IMR-90 (cell line): ENCODE data around the gene GSTM1. TPM values are rescaled to one million over a fixed set of nuclear protein-coding genes. Genes with fewer than 3 reads are reported as not detected.

ENCODE experiments used
- ATAC-seq: fragments of 200-7000 bp; cut with Tn5 transposase; 2 replicates; pipeline ENCODE4 v1.9.1; 2020; ENCODE audit warnings: low read depth, mild to moderate bottlenecking, moderate library complexity
- BruUV-seq: library from RNA; stranded (reverse); fragments of 400-500 nt; replicated peaks from 2 replicates; lab custom pipeline; 2021; lab: Mats Ljungman, UMichigan
- CTCF ChIA-PET: fragments of 300-600 bp; formaldehyde crosslinking; extraction: SDS; loops from one replicate; lab custom pipeline; 2021; ENCODE audit warnings: antibody characterized with exemption; lab: Yijun Ruan, JAX
- POLR2A ChIA-PET: fragments of 300-600 bp; sonication (Branson Sonifier 250); formaldehyde crosslinking; loops from one replicate; lab custom pipeline; 2022; ENCODE audit warnings: antibody characterized with exemption; ENCODE audit not compliant: unreplicated experiment; lab: Charles Lee
- DNase-seq: peaks from one replicate; pipeline ENCODE4 v3.0.0; 2013
- H2AFZ ChIP-seq: replicated peaks from 2 replicates; pipeline ENCODE3; 2013; ENCODE audit warnings: low read length, mild to moderate bottlenecking; ENCODE audit not compliant: poor library complexity
- H2AK5ac ChIP-seq: 2 replicates; pipeline ENCODE4 v1.6.1; 2013; ENCODE audit warnings: low read depth, low read length, inconsistent platforms
- H2AK9ac ChIP-seq: replicated peaks from 2 replicates; pipeline ENCODE3; 2013; ENCODE audit warnings: mild to moderate bottlenecking, low read depth, low read length, moderate library complexity; ENCODE audit not compliant: poor library complexity
- H2BK120ac ChIP-seq: 2 replicates; pipeline ENCODE4 v1.6.1; 2013; ENCODE audit warnings: low read depth, low read length, inconsistent platforms
- H2BK15ac ChIP-seq: 3 replicates; pipeline ENCODE4 v1.6.1; 2013; ENCODE audit warnings: low read depth, low read length, inconsistent platforms
- H2BK20ac ChIP-seq: 2 replicates; pipeline ENCODE4 v1.6.1; 2013; ENCODE audit warnings: low read depth, mild to moderate bottlenecking, inconsistent platforms, low read length, moderate library complexity
- H2BK5ac ChIP-seq: 2 replicates; pipeline ENCODE4 v1.6.1; 2013; ENCODE audit warnings: mild to moderate bottlenecking, low read depth, low read length, inconsistent platforms; ENCODE audit not compliant: poor library complexity, severe bottlenecking
- H3K14ac ChIP-seq: replicated peaks from 2 replicates; pipeline ENCODE4 v1.6.1; 2013; ENCODE audit warnings: low read depth, low read length, inconsistent platforms
- H3K18ac ChIP-seq: 2 replicates; pipeline ENCODE4 v1.6.1; 2013; ENCODE audit warnings: low read depth, low read length, control low read depth
- H3K23ac ChIP-seq: 2 replicates; pipeline ENCODE4 v1.6.1; 2013; ENCODE audit warnings: low read depth, low read length, inconsistent platforms
- H3K27ac ChIP-seq: 2 replicates; pipeline ENCODE4 v1.5.1; 2013; ENCODE audit warnings: mild to moderate bottlenecking, control low read depth, low read length; ENCODE audit not compliant: insufficient read depth
- H3K27me3 ChIP-seq: 2 replicates; pipeline ENCODE4 v1.6.1; 2013; ENCODE audit warnings: low read length; ENCODE audit not compliant: control insufficient read depth, insufficient read depth
- H3K36me3 ChIP-seq: 2 replicates; pipeline ENCODE4 v1.6.1; 2013; ENCODE audit warnings: low read length, mixed read lengths; ENCODE audit not compliant: control insufficient read depth, insufficient read depth
- H3K4ac ChIP-seq: 2 replicates; pipeline ENCODE4 v1.6.1; 2013; ENCODE audit warnings: low read depth, low read length, inconsistent platforms
- H3K4me1 ChIP-seq: 2 replicates; pipeline ENCODE4 v1.6.1; 2013; ENCODE audit warnings: low read length, mixed read lengths; ENCODE audit not compliant: control insufficient read depth, insufficient read depth
- H3K4me2 ChIP-seq: 2 replicates; pipeline ENCODE4 v1.6.1; 2013; ENCODE audit warnings: low read depth, mild to moderate bottlenecking, control low read depth, low read length, moderate library complexity
- H3K4me3 ChIP-seq: 2 replicates; pipeline ENCODE4 v1.5.1; 2013; ENCODE audit warnings: low read depth, mild to moderate bottlenecking, control low read depth, low read length, moderate library complexity; ENCODE audit not compliant: insufficient read depth
- H3K56ac ChIP-seq: 2 replicates; pipeline ENCODE4 v1.6.1; 2013; ENCODE audit warnings: low read length, inconsistent platforms; ENCODE audit not compliant: insufficient read depth; ENCODE audit errors: extremely low read depth
- H3K79me1 ChIP-seq, 2 experiments: 2 replicates each; pipeline ENCODE4 v1.6.1; 2013; ENCODE audit warnings: low read length in 2 of 2, inconsistent platforms in 1 of 2, low read depth in 1 of 2
- H3K9ac ChIP-seq: 2 replicates; pipeline ENCODE4 v1.6.1; 2013; ENCODE audit warnings: low read depth, low read length, control low read depth
- H3K9me1 ChIP-seq: 2 replicates; pipeline ENCODE4 v1.6.1; 2013; ENCODE audit warnings: low read length, inconsistent platforms; ENCODE audit not compliant: insufficient read depth
- H3K9me3 ChIP-seq: 2 replicates; pipeline ENCODE4 v1.6.1; 2013; ENCODE audit warnings: low read length; ENCODE audit not compliant: control insufficient read depth, insufficient read depth
- H4K20me1 ChIP-seq: 2 replicates; pipeline ENCODE4 v1.6.1; 2013; ENCODE audit warnings: low read length, inconsistent platforms; ENCODE audit not compliant: insufficient read depth
- H4K5ac ChIP-seq: 2 replicates; pipeline ENCODE4 v1.6.1; 2013; ENCODE audit warnings: mild to moderate bottlenecking, low read depth, low read length, control low read depth
- H4K8ac ChIP-seq, 2 experiments: 2 replicates each; pipeline ENCODE4 v1.6.1; 2013; ENCODE audit warnings: low read depth in 2 of 2, low read length in 2 of 2, control low read depth in 1 of 2, inconsistent platforms in 1 of 2
- H4K91ac ChIP-seq: 2 replicates; pipeline ENCODE4 v1.6.1; 2013; ENCODE audit warnings: low read depth, low read length, inconsistent platforms; ENCODE audit not compliant: insufficient read depth
- BHLHE40 ChIP-seq: fragments of 150-350 bp; IDR thresholded peaks from 2 replicates; pipeline ENCODE4 v1.6.1; 2016; ENCODE audit warnings: mild to moderate bottlenecking, low read depth, low read length
- FOS ChIP-seq: fragments of 150-350 bp; IDR thresholded peaks from 2 replicates; pipeline ENCODE4 v1.6.1; 2016; ENCODE audit warnings: low read depth, low read length
- MAFK ChIP-seq: IDR thresholded peaks from 2 replicates; pipeline ENCODE4 v1.6.1; 2012; ENCODE audit warnings: low read depth, low read length, improper control_type of control experiment
- MAZ ChIP-seq: IDR thresholded peaks from 2 replicates; pipeline ENCODE4 v1.6.1; 2012; ENCODE audit warnings: low read depth, mild to moderate bottlenecking, low read length, improper control_type of control experiment, moderate library complexity, borderline replicate concordance
- RFX5 ChIP-seq: IDR thresholded peaks from 2 replicates; pipeline ENCODE4 v1.8.0; 2012; ENCODE audit warnings: low read depth, mild to moderate bottlenecking, low read length, moderate library complexity
- WGBS, 2 experiments: methylation state at CpG; one replicate each; pipeline versions ENCODE4 v1.1.5 to v1.1.7; 2013; ENCODE audit warnings: missing lambda C conversion rate in 2 of 2; ENCODE audit not compliant: insufficient read length in 1 of 2; ENCODE audit errors: extremely low coverage in 2 of 2; 5-methylcytosine and 5-hydroxymethylcytosine counted together
- dilution Hi-C: fragments of 300-500 bp; cut with HindIII; formaldehyde crosslinking; loops from one replicate; pipeline ENCODE4 v1.14.3; 2018; ENCODE audit warnings: low sequenced_read_pairs; ENCODE audit not compliant: unreplicated experiment
- in situ Hi-C: fragments of 300-500 bp; cut with MboI; formaldehyde crosslinking; loops from 3 replicates; pipeline ENCODE4 v1.14.3; 2019; ENCODE audit warnings: low sequenced_read_pairs, inconsistent platforms, mixed read lengths
- intact Hi-C: fragments of 100-400 bp; cut with micrococcal nuclease; formaldehyde crosslinking; loops from 2 replicates; pipeline ENCODE4 v1.10.0; 2022
- polyA plus RNA-seq, 3 experiments: library from polyadenylated mRNA; depleted of rRNA; stranded (reverse); fragments of >200 nt; gene quantifications; 2 replicates each; pipeline ENCODE4 v1.2.3, GENCODE V29; 2012; ENCODE audit warnings: low replicate concordance in 1 of 3
- total RNA-seq: library from RNA; depleted of rRNA; stranded (reverse); fragments of >200 nt; gene quantifications from 2 replicates; pipeline ENCODE4 v1.2.3, GENCODE V29; 2012

Gene GSTM1
- total and polyA plus RNA-seq, 2 of the 4 experiments (the other 2 are of a cell fraction) = not detected

GRCh38 chr1:109655615-109656519 is 31.8 kb upstream of the GSTM1 start, which contains the start of gene GSTM4:
Gene GSTM4, plus strand, starts transcription at chr1:109656099. Its CDS starts 291 bp downstream, at chr1:109656390.
- H2BK5ac ChIP-seq = peak within 1 kb of the TSS; percentile 73
- peak within 1 kb of the TSS; percentile 97 for H4K91ac ChIP-seq
- peak within 1 kb of the TSS; percentile 88 for H4K5ac ChIP-seq
- 1% methylated on average over 33 of the region's 54 CpGs; no CpG with 5 or more reads in 1 of the 2 experiments for WGBS, 2 experiments
- H3K23ac ChIP-seq = peak within 1 kb of the TSS; percentile 97
- H4K20me1 ChIP-seq = no peaks in the 10 kb centered on the region
- BruUV-seq = no TSS peak
- intact Hi-C loops = no loop called here
- in situ Hi-C loops = no loop called here
- H3K9me3 ChIP-seq = no peaks in the 10 kb centered on the region
- H3K4ac ChIP-seq = peak within 1 kb of the TSS; percentile 99
- peak within 1 kb of the TSS; percentile 89 for H3K56ac ChIP-seq
- H2AK9ac ChIP-seq = peak within 1 kb of the TSS; percentile 97
- H3K9ac ChIP-seq = peak within 1 kb of the TSS; percentile 91
- peak within 1 kb of the TSS; percentile 97; the same call in 2 of the 3 replicates for H2BK15ac ChIP-seq
- TF ChIP-seq FOS (no peak), MAFK (no peak), RFX5 (no peak), MAZ (peak; percentile 30; the same call in 1 of the 2 replicates), BHLHE40 (no peak)
- H3K14ac ChIP-seq = peak within 1 kb of the TSS; percentile 98
- ChIA-PET POLR2A (interaction anchor here (0.5 kb wide), 1 partner anchor 39 kb away, joined by 3 read pairs; no protein-coding TSS in a partner anchor), CTCF (interaction anchor here (0.6 to 0.8 kb wide), 2 partner anchors 12 to 329 kb away, joined by 3 read pairs; partner anchors contain the start of gene AHCYL1)
- peaks cover 9% of the 10 kb centered on the region for H3K9me1 ChIP-seq
- ATAC-seq (peak; percentile 99), DNase-seq (peak; percentile 61)
- peak within 1 kb of the TSS; percentile 92 for H3K4me2 ChIP-seq
- H3K27me3 ChIP-seq = 0 out of 2 replicates have a peak, but pooled peaks cover 3% of the 10 kb centered on the region
- peak within 1 kb of the TSS; percentile 100 for H2AFZ ChIP-seq
- H2AK5ac ChIP-seq = peak within 1 kb of the TSS; percentile 87
- peak within 1 kb of the TSS; percentile 88 for H2BK20ac ChIP-seq
- dilution Hi-C loops = no loop called here
- H3K4me1 ChIP-seq = no peaks in the 10 kb centered on the region; the same call in 1 of the 2 replicates
- H3K27ac ChIP-seq = peak within 1 kb of the TSS; percentile 83
- peak within 1 kb of the TSS; percentile 87 for H3K4me3 ChIP-seq
- peak within 1 kb of the TSS; percentile 91 for H3K18ac ChIP-seq
- H4K8ac ChIP-seq = peak within 1 kb of the TSS; percentile 88 to 99
- peaks cover 11% of the 10 kb centered on the region; the same call in 1 of the 2 replicates for H3K36me3 ChIP-seq
- H3K79me1 ChIP-seq = peaks cover 0 to 10% of the 10 kb centered on the region in 2 experiments; a peak in 3 of 4 replicates
- peak within 1 kb of the TSS; percentile 99 for H2BK120ac ChIP-seq
